ENCODE data around the gene SLC26A2.

Gene SLC26A2

DNA sequence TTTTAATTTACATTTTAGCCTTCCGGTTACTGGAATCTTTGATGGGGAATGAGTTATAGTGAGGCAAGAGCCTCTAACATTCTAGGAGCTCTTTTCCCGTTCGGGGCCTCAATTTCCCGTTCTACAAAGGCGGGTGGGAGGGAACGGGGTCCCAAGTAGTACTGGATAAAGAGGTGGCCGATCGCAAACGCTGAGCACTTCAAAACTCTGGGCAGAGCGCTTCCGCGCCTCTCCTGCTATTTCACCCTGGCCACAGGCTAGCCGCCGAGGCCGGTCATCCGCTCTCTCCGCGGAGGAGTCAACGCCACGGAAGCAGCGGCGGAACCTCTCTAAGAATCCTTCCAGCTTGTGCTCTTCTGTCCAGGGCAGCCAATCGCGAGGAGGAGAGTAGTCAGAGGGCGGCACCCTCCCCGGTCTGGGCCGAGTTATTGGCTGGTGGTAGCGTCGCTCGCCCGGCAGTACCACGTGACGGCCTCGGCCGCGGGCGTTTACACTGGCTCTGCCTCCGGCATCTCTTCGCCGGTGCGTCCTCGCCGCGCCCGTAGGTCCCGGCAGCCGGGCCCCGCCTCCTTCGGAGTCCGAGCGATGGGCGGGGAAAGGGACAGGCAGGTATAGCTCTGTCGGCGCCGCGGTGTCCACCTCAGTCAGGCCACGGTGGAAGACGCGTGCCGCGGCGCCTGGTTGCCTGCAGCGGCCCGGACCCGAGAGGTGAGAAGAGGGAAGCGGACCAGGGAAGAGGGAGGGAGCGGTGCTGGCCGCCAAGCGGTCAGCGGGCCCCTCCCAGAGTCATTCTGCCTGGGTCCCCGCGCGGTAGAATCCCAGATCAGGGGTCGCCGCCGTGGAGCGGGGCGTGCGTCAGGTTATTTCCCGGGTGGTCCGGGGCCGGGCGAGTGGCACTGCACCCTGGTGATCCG is at the start of gene SLC26A2:
Gene SLC26A2 (plus strand): TSS at position 487 of the 914 bp plus-strand sequence. CDS start 16,895 bp downstream, outside the sequence.
- peak; percentile 94 for DNase-seq (ENCODE audit: low read depth, low spot score)

DNA sequence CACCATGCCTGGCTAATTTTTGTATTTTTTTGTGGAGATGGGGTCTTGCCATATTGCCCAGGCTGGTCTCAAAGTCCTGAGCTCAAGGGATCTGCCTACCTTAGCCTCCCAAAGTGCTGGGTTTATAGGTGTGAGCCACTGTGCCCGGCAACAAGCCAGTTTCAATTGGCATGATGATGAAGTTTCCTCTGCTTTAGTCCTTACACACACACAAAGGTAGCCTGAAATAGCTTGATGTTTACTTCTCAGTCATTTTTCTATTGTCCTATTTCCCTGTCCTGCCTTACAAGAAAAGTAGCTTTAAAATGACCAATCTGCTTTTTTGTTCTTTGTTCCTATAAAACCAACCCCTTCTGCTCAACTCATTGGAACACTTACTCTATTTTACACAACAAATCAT is 49.5 kb upstream of the SLC26A2 start:
- DNase-seq (ENCODE audit: low read depth, low spot score) = no peak

DNA sequence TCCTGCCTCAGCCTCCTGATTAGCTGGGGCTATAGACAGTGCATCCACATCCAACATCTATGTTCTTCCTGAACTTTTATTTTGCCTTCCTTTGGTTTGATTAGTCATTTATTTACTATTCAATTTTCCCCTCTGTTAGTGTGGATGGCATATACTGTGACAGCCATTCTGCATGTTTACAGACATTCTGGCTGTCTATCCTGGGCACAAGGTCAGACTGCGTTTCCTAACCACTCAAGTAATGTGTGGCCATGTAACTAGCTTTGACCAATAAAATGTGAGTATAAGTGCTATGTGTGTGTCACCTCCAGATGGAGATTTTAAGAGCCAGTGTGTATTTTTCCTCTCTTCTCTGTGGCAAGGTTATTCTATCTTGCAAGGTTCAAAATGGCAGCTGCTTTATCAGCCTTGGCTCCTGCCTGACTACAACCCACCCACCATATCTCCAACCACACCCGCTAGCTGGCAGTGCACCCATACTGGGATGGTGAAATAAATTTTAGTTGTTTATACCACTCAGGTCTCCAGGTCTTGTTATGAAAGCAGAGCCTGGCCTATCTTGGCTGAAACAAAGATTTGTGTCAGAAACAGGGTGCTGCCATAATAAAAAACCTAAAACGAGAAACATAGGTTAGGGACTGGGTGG is 48.2 kb upstream of the SLC26A2 start:
- no peak for DNase-seq (ENCODE audit: low read depth, low spot score)

DNA sequence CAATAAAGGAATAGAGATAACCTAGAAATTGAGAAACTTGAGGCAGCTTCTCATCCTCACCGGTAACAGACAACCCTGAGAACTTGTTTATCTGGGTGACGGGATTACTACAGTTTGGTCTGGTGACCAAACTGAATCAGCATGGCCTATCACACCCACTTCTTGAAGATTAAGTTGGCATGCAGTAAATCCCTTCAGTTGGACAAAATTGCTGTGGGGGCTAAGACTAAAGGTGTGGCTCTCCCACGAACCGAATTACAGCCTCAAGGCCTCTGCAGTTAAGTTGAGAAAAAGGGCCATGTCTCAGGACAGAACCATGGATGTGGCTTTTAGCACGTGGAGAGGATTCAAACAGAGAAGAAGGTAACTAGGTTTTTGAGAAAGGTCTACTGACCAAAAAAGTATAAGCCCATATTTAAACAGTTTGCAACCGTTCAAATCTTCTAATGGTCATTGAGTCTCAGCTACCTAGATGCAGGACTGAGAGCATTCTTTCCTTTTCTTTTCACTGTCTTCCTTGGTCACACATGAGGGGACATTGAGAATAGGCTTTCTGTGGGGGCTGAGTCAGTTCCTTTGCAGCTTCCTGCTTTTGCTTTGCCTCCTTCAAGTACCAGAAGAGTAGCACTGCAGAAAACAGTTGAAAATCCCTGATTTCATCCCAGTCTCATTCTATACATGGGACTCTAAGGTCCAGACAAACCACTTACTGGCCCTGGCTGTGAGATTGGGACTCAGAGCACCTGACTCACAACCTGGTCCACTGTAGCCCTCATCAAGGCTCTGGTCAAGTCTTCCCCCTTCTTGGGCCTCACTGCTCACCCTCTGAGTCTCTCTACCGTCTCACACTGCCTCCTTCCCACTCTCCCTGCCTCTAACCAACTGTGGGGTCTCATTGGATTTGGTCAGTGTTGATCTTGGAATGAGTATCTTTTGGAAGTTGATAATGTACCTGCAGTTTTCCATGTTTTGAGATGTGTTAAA is 46.8 kb upstream of the SLC26A2 start:
- no peak for DNase-seq (ENCODE audit: low read depth, low spot score)

DNA sequence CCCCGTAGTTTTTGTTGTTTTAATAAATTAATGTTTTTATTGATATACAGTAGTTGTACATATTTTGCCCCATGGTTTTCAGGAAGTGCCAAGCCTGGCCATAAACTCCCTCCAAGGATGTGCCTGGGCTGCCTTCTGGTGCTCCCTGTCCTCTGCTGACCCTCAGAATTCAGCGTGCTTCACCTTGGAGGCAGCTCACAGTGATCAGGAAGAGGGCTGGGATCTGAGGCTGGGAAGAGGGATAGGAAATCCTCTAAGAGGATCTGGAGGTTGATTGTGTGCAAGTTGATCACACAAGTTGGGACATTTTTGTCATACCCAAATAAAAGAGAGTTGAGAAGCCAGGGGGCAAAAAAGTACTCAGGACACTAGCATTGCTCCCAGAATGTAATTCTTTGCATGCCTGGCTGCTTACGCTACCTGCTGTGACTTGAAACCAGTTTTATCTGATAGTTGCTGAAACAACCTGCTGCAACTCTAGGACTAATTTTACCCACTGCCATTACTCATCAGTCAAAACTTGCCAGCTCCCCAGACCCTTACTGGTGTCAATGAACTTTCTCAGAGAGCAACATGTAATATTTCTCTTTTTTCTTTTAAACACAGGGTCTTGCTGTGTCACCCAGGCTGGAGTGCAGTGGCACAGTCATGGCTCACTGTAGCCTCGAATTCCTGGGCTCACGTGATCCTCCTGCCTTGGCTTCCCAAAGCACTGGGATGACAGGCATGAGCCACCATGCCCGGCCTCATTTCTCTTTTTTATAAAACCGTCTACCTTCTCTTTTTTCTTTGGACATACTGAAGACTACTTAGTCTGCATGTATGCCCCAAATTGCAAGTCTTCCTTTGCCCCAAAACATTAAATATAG is 44.9 kb upstream of the SLC26A2 start:
- DNase-seq (ENCODE audit: low read depth, low spot score) = no peak

DNA sequence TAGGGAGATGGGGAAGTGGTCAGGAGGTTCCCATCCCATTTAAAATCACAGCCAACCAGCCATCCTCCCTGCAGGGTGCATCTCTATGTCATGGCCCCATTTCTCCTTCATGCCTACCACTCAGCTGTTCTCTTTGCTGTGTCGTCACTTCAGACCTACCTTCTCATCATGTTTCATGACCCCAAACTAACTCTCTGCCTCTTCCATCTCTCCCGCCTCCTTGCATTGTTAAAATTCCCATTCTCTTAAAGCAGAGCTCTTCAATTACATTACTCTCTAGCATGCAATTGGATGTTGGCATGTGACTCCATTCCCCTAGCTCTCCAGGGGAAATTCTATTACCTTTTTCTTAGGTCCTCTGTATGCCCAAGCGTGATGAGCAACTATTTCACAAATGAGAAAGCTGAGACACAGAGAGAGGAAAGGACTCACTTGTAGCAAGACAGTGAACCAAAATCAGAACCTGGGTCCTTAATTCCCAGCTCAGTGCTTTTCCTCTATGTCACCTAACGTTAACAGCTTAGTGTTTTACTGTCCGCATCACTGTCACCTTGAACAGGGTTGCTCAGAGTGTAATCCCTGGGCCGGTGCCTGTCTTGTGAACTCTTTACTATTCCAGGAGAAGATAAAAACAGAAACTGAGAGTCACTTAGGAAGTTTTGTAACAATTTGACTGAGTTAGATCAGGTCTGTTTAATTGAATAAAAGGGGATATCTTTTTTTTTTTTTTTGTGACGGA is 44.1 kb upstream of the SLC26A2 start:
- DNase-seq (ENCODE audit: low read depth, low spot score) = no peak

DNA sequence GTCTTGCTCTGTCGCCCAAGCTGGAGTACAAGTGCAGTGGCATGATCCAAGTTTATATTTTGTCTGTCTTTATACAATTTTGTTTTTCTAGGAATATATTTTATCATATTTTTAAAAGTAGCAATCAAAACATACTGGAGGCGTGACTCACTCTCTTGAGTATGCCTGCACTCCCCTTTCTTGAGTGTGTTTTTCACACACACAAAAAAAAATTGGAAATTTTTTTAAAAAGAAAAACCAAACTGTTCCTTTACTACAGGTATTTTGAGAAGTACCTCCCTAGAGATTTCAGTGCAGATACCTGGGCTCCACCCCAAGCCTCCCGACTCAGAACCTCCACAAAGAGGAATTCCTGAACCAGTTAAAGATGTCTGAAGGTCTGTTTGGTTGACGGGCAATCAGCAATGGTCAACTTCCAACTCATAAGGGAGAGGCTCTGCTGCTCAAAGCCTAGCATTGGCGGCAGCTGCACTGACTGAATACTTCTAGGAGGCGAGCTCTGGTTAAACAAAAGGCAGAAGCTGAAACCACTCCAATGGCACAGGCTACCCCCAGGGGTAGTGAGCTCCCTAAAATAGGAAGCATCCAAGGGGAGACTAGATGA is 43.4 kb upstream of the SLC26A2 start:
- no peak for DNase-seq (ENCODE audit: low read depth, low spot score)

DNA sequence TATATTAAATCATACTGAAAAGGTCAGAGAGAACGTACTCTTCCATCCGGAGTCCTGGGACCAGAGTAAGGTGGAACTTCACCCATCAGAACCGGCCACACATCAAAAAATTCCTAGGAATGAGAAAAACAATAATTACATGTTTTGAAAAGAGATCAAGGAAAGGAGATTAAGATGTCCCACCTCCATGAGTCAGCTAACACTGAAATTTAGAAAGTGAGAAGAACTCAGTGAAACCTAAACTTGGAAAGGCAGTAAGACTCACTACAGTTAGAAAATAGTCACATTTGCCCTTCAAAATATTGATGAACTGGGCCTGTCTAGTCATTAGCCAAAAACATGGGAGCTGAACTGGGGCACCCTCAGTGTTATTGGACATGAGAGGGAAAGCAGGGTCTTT is 39.0 kb upstream of the SLC26A2 start:
- no peak for DNase-seq (ENCODE audit: low read depth, low spot score)

DNA sequence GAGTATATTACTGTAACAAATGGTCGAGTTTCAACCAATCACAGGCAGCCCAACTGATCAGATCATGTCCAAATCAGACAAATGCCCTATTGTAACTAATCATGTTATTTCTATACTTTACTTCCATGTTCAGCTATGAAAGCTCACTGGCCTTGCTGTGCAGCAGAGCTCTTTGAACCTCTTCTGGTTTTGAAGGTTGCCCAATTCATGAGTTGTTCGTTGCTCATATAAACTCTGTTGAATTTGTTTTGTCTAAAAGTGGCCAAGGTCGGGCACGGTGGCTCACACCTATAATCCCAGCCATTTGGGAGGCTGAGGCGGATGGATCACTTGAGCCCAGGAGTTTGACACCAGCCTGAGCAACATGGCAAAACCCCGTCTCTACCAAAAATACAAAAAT is 37.6 kb upstream of the SLC26A2 start:
- no peak for DNase-seq (ENCODE audit: low read depth, low spot score)

DNA sequence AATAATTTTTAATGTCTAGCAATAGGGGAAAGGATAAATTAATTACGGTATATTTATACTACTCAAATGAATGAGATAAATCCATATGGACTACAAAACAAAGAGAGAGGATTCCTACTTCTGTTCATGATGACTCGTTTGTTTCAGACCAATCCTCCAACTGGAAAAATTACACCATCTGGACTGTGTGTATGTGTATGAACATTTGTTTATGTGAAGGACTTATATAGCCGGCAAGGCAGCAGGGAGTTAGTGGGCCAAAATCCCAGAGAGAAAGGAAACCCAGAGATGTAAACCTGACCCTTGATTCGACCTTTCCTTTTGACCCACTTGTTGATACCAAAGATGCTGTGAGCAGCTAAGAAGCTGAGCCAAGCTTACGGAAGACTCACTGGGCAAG is 36.1 kb upstream of the SLC26A2 start:
- DNase-seq (ENCODE audit: low read depth, low spot score) = no peak

DNA sequence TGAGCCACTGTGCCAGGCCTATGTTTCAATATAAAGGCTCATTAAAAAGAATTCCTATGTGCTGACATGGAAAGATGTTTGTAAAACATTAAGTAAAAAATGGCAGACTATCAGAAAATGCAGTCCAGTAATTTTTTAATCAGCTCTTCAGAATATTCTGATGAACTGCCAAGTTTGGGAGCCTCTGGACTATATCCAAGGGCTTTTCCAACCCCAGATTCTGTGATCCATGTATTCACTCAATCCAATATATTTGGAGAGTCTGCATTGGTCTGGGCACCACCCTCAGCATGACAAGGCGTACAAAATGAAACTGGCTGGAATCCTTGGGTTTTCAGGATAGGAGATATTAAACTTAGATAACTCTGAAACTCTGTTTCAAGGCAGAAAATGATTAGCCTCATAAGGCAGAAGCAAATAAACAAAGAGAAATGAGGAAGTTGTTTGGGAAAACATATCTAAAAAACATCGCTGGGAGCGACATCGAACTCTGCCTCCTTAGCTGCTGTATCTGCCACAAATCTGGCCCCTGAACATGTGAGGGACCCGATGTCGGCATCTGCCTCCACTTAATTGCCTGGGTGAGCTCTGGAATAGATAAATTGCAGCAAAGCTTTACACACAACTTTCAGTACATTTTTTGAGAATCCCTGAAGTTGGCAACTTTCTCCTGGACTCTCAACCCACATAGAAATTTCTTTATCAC is 30.4 kb upstream of the SLC26A2 start:
- no peak for DNase-seq (ENCODE audit: low read depth, low spot score)

DNA sequence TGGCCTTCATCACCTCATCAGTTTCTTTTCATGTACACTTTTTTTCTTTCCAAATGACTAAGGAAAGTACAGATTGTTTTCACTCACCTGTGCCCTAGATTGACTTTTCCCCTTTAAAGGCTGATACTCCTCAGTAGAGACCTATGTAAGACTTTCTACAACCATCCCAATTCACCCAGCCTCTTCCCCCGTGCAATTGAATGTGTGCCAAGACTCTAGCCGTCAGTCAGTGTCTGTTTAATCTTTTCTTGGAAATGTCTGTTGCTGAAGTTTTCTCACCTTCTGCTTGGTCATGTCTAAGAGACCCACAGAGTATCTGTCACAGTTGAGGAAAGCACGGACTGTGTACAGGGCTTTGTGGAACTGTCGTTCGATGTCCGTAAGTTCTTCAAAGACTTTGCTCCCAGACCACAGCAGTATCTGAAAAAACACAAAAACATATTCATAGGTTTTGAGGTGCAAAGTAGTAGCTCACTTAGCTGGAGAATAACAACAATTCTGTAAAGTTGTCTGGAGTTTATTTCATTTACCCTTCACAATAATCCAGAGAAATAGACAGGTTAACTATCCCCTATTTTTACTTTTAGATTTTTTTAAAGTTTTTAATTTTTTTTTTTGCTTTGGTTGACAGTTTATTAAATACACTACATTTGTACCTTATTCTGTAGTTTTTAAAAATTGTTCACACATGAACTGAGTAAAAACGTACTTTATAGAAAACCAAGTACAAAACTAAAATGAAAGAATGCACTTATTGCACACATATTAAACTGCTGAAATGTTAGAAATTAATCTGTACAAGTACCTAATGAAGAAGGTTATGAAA is 29.6 kb upstream of the SLC26A2 start:
- DNase-seq (ENCODE audit: low read depth, low spot score) = no peak

DNA sequence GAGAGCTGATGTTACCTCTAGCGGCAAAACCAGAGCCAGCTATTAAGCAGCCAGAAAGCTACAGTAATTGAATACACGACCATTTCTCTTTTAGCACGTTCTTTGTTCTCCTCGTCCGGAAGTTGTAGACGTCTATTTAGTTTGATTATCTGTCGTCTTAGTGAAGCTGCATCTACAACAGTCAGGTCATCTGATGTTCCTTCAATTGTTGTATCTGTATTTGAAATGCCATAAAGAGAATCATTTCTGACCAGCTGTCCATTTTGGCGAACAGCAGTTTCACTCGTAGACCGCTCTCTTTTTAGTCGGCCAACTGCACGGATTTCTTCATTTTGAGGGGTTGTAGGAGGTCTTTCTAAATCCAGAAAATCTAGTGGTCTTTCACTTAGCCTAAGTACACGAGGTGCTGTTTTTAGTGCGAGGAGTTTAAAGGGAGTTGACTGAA is 28.5 kb upstream of the SLC26A2 start:
- no peak for DNase-seq (ENCODE audit: low read depth, low spot score)

DNA sequence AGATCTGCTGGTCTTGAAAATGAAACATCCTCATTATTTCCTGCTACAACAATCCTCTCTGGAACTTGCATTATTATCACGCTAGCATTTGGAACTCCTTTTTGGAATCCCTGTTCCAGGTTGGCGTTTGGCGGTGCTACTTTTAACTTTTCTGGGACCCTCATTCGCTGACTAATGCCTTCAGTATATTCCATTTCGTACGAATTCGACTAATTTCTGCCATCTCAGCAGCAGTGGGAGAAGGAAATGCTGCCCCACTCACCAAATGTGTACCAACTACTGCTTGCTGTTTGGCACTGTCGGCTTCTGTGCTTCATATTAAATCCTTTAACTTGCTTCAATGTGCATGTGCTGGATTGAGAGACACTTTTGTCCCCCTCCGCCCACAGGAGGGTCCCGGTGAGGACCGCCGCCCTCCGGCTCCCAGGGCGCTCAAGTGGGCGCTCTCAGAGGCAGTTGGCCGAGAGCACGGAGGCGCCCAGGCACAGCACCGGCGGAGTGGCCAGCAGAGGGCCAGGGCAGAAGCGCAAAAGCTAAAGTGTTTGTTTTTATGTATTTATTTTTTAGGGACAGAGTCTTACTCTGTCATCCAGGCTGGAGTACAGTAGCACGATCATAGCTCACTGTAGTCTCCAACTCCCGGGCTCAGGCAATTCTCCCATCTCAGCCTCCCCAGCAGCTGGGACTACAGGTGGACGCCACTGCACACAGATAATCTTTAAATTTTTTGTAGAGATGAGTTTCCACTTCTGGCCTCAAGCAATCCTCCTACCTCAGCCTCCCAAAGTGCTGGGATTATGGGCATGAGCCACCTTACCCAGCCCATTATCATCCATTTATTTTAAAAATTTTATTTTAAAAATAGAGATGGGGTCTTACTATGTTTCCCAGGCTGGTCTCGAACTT is 27.9 kb upstream of the SLC26A2 start:
- DNase-seq (ENCODE audit: low read depth, low spot score) = no peak

DNA sequence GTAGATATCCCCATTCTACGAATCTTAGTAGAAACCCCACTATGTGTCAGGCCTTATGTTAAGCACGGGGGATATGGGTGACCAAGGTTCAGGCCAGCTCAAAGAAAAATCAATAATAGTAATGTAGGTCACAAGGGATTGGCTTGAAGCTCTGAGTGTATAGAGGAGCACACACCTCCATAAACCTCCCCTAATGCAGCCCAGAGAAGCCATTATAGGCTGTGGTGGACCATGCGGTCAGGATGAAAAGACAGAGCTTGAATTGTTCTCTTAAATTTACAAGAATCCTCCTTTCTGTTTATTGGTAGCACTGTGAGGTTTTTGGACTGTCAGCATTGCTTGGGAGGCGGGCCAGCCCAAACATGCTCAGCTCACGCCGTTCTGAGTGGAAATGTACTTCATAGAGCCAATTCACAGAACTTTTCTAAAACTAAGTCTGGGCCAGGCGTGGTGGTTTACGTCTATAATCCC is 25.1 kb upstream of the SLC26A2 start:
- DNase-seq (ENCODE audit: low read depth, low spot score) = no peak

DNA sequence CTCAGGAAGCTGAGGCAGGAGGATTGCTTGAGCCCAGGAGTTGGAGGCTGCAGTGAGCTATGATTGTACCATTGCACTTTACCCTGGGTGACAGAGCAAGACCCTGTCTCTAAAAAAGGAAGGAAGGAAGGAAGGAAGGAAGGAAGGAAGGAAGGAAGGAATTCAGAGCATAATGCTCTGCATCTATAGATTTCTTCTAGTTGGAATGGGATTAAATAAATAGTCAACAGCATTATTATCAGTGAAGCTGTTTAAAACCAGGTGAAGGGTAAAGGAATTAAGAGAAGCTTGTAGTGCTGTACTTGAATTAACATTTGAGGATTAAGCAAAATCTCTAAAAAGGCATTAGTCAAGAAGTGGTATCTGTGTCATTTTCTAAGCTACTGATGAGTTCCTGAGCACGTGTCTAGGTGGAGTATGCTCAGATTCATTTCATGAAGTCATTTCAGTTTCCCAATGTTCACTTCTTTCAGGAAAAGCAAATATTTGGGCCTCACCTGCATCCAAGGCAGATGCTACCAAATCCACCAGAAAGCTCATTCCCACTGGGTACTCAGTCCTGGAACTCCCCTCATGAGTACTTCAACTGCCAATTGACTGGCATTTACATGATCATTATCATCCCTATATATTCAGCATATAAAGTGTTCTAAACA is 24.4 kb upstream of the SLC26A2 start:
- no peak for DNase-seq (ENCODE audit: low read depth, low spot score)
